GOT3 (cell line): Measurements from ENCODE around the gene TMEM163.
"Not testable (repeated sequence)": the region's sequence is repeated elsewhere in the genome, so short reads cannot be mapped to it uniquely, and the experiment has no call there.

Source experiments
- DNase-seq: peaks from one replicate; lab custom pipeline; 2025; ENCODE audit warnings: mixed read lengths; lab: John Stamatoyannopoulos, UW

Gene TMEM163

DNA sequence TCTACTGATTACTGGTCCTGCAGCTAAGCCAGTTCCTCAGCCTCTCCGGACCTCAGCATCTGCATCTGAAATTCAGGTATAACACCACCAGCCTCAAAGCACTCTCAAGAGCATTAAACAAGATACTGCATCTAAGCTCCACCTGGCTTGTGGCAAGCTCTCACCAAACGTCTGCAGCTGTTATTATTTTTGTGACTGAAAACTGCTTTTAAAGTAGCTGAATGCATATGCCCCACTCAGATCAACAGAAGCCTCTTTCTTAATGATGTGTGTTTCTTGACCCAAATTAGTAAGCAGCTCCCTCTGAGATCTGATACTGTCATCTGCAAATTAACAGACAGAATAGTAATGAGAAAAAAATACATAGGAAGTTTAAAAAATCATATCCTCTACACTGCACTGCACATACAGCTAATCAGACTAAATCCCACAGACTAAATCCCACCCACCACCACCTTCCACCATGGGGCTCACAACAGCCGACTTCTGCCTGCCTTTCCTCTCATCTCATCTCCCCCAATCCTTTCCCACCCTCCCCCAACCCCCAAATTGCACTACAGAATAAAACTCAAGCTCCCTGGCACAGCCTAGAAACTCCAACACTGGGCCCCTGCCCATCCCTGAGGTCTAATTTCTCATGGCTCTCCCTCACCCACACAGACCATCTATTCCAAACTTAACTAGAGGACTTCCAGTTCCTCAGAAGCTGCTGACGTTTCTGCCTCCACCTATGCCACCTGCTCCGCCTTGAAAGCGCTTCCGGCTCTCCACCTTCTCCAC, 52.9 kb downstream of the TMEM163 start:
- no peak for DNase-seq

DNA sequence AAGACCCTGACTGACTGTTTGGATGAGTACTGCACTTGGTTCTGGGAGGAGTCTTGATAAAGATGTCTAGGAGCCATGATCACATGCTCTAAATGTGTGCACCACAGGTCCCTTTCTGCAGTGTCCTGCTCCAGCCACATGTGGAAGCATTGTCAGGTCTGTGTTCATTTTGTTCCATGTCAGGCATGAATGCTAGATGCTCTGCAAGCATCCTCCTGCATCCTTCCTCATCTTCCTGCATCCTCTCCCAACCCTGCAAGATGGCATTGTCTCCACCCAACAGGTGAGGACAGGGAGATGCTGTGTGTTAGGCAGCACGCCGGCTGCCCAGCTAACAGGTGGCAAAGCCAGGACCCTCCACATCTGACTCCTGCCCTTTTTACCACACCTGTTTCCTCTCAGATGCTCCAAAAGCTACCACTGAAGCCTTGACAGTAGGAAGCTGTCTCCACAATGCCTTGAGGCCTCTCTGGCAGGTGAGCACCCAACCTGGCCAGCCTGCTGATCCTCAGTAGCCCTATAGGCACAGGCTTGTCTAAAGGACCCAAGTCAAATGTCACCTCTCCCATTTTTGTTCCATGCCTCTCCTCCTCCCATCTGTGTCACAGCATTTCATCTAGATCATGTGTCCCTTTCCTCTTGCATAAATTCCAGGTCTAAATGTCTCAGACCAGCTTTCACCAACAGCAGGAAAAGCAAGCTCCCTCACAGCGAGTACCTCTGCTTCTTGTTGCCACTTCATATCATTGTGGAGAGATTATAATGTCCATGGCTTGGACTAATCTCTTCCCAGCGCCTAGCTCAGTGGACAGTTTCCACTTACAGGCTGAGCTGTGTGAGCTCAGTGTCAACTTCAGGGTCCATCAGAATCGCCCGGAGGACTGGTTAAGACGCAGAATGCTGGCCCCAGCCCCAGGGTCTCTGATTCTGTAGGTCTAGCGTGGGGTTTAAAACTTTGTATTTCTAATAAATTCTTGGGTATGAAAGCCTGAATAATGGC, 55.0 kb downstream of the TMEM163 start:
- DNase-seq = no peak

DNA sequence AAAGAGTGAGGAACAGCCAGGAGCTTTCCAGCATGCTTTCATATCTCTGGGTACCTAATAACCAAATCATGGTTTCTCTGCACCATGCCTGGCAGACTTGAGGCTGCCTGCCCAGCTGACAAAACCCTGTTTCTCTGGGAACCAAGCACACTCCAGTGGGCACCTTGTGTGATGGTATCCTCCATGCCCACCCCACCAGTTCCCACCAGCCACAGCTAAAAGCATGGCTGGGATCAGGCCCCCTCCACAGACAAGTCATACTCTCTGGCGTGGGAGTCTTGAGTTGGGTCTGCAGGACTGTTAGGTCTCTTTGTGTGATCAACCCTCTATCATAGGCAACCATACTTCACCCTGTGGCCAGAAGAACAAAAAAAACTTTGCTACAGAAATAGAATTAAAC, 56.0 kb downstream of the TMEM163 start:
- DNase-seq = no peak

DNA sequence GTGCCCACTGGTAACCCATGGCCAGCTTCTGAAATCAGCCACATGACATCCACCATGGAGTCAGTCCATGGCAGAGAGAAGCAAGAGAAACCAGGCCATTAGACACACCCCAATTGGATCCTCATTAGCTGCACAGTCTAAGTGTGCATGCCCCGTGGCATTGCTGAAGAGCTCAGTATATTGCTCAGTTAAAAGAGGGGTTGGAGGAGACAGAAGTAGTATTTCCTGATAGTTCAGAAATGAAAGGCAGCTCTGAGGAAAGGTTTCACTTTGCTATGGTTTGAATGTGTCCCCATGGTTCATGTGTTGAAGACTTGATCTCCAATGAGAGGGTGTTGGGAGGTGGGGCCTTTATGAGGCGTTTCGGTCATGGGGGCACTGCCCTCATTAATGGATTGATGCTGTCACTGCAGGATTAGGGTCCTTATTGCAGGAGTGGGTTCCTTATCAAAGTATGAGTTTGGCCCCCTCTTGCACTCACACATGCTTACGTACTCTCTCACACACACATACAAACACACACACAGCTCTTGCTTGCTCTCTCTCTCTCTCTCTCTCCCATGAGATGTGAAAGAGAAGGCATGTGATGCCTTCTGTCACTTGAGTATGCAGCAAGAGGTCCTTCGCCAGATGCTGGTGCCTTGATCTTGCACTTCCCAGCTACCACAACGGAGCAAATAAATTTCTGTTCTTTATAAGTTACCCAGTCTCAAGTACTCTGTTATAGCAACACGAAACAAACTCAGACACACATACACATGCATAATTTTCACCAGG, 58.0 kb downstream of the TMEM163 start:
- no peak for DNase-seq

DNA sequence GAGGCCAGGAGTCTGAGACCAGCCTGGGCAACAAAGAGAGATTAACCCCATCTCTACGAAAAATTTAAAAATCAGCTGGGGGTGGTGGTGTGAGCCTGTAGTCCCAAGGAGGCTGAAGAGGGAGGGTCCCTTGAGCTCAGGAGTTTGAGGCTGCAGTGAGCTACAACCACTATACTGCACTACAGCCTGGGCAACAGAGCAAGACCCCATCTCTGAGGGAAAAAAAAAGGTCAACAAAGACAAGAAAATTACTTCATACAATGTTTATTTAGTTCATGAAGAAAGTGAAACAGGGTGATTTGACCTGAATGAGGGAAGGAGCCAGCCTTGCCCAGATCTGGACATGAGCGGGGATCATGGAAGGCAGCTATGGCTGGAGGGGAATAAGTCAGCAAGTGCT, 59.1 kb downstream of the TMEM163 start:
- DNase-seq = no peak

DNA sequence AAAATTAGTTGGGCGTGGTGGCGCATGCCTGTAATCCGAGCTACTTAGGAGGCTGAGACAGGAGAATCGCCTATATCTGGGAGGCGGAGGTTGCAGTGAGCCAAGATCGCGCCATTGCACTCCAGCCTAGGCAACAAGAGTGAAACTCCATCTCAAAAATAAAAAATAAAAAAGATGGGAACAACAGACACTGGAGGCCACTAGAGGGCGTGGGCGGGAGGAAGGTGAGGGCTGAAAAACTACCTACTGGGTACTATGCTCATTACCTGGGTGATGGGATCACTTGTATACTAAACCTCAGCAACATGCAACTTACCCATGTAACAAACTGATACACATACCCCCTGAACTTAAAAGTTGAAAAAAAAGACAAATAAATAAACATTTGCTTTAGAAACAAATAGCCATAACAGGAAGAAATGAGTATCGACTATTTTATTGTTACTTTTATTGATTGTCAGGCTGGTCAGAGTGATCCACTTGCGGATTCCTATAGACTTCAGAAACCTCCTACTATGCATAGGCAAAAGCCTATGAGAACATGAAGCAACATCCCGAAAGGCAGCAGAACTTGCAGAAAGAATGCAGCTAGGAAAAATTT, 61.0 kb downstream of the TMEM163 start:
- no peak for DNase-seq

DNA sequence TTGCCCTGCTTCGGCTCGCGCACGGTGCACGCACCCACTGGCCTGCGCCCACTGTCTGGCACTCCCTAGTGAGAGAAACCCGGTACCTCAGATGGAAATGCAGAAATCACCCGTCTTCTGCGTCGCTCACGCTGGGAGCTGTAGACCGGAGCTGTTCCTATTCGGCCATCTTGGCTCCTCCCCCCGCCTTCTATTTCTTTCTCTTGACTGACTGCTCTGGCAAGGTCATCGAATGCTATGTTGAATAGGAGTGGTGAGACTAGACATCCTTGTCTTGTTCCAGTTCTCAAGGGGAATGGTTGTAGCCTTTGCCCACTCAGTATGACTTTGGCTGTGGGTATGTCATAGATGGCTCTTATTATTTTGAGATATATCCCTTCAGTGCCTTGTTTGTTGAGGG, 62.4 kb downstream of the TMEM163 start:
- DNase-seq = not testable (repeated sequence)

DNA sequence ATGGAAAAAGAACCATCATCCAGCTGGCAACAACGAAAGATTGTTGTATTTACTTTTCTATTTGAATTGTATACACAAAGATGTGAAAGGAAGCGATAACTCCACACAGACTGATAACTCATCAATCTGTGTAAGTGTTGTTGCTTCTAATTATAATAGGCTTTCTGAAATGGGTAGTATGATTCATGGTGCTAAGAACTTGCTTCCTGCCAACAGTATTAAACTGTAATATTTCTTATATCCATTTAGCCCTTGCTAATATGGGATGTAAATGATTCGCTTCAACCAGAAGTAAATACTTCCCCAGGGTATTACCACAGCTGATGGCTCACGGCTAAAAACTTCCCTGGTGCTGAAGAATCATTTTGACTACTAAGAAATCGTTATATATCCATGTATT, 70.2 kb downstream of the TMEM163 start:
- no peak for DNase-seq

DNA sequence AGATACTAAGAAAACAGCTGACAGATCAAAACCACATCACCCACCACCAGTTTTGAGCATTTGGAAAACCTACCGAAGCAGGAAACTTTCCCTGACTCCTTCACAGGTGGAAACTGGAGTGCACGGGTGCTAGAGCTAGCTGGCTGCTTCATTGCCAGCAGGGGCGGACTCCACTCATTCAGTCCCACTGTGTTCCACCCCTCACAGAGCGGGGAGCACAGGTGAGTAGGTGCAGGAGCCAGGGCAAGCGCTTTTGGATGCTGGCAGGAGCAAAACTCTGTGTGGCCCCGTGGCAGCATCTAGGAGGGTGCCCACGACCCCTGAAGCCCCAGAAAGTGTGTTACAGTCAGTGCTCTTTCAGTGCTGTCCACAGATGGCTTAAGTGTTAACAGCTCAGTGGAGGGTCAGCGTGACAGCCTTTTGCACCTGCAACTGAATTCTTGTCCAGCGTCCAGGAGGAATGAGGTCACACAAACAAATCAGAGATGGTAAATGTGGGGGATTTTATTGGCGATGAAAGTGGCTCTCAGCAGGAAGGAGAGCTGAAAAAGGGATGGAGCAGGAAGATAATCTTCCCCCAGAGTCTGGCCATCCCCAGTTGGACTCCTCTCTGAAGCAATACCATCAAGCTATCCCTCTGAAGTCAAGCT, 71.1 kb downstream of the TMEM163 start:
- no peak for DNase-seq

DNA sequence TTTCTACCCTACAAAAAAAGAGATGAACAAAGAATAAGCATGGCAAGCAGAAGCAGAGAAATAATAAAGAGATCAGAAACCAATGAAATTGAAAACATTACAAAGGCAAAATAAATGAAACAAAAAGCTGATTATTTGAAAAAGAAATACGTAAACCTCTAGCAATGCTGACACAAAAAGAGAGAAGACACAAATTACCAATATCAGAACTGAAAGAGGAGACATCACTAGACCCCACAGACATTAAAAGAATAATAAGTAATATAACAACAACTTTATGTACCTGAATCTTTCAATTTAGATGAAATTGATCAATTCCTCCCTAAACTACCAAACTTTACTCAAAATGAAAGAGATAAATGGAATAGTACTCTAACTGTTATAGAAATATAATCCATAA, 75.9 kb downstream of the TMEM163 start:
- DNase-seq = no peak

DNA sequence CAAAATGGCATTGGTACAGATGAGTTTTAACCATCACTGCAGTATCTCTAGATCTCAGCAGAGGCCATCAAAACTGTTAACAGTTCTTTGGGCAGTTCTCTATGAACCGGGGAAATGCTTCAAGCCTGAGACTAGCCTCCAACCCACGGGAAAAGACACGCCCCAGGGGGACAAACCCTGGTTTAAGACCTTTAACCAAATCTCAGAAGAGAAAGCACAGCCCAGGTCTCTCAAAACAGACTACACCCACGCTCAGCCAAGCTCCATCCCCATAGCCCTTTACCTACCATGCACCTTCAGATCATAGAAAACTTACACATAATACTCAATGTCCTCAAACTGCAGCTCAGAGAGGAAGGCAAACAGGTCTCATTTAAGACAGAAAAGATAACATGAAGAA, 78.3 kb downstream of the TMEM163 start:
- no peak for DNase-seq

DNA sequence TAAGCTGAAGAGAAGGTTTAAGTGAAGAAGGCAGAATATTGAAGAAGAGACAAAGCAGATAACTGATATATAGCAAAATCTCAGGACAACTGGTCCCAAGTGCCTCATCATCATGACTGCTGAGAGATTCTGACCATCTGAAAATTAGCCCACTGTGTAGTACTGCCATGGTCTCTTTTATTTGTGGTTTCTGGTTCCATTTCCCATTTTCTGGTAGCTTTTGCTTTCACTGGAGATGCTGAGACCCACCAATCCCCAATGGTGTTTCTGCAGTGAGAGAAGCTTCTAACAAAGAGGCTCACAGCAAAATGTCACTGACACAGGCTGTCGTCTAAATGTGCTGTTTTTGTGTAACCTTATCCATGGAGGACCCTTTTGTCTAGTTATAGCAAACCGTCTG, 79.5 kb downstream of the TMEM163 start:
- no peak for DNase-seq

DNA sequence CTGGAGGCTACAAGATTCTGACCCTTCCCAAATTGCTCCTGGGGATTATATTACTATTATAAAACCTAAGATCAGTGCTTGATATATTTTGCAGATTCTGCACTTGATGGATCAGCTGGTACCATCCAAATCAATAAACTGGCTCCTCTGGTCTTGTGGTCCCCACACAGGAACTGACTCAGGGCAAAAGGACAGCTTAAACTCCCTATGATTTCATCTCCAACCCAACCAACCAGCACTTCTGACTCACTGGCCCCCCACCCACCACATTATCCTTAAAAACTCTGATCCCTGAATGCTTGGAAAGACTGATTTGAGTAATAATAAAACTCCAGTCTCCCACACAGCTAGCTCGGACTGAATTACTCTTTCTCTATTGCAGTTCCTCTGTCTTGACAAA, 82.1 kb downstream of the TMEM163 start:
- no peak for DNase-seq

DNA sequence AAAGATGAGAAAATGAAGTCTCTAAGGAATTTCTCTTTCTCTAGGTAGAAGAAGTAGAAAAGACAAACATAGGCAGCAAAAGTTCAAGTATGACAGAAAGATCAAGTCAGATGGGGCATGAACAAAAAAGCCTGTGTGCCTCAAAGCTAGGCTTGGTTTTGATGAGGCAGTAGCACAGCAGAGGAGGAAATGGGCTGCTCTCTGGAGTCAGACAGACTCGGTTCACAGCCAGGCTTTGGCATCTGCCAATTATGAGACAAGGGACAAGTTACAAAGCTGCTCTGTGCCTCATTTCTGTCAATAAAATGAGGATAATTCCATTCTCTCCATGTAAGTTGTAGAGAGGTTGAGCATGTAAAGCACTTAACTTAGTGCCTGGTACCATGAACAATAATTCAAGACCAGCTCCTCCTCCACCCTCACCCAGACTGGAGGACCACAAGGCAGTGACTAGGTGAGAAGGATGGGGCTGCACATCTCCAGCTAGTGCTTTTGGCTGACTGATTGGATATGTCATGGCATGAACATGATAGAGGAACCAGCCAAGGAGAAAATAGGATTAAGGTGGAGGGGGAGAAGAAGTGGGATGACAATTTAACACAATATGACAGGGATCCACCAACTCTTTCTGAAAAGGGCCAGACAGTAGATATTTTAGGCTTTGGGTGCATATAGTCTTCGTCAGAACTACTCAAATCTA, 84.6 kb downstream of the TMEM163 start:
- no peak for DNase-seq

DNA sequence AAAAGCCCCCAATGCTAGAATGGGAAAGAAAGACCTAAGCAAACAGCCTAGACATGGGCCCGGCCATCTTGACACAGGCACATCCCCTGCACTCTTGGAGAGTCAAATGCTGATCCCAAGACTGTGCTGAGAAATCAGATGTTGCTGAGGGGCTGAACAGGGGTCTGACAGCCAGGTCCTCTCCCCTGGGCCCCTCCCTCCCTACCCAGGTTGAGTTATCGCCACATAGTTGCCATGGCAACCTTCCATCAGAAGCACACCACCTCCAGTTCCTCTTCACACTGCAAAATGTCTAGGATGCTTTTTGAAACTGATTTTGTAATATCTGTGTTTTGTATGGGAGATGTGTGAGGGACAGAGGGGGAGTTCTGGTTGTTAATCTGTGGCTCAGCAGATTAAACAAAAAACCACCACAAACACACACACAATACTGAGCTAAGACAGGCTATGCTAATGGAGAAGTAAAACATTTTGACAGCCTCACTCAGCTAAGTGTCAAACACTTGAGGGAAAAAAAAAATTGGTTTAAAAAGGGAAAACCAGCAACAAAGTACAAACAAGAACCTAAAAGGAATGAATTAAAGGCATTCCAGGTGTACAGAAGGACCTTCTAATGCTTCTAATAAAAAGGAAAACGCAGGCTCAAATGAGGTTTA, 88.2 kb downstream of the TMEM163 start:
- DNase-seq = no peak

DNA sequence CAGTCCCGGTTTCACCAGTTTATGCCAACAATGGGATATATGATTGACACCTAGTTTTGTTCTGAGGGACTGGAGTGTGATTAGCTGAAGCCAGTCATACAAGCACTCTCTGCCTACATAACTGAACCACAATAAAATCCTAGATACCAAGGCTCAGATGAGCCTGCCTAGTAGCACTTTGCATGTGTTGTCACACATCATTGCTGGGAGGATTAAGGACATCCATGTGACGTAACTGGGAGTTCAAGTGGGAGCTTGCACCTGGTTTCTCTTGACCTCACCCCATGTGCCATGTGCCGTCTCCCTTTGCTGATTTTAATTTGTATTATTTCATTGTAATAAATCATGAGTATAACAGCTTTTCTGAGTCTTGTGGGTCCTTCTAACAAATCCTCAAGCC, 90.3 kb downstream of the TMEM163 start:
- no peak for DNase-seq

DNA sequence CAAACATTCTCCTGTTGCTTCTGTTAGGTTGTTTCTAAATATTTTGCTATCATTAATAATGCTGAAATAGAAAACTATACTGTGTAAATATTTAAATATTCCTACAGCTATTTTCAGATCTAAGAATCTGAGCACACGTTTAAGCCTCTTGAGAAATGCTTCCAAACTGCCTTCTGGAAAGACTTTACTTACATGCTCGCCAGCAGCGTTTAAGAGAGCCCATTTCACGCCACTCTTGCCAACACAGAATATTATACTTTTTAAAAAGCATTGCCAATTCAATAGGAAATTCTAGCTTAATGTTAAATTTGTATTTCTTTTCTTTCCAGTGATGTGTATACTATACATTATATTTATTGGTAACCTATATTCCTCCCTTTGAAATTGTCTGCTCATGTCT, 92.0 kb downstream of the TMEM163 start:
- DNase-seq = no peak

DNA sequence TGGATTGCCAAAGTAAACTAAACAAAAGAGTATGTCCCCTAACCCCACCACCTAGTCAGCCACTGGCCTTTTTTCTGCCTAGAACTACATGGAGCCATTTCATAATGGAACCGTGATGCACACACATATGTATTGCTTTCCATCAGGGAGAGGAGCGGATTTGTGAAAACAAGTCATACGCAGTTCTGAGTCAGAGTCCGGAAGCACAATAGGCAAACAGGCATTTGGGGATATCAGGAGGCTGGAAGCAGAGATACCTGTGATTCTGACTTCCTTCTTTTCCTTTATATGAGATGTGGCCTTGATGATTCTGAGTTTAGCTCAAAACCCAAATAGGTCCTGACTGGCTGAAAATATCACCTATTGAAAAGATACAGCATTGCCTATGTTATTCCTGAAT, 93.5 kb downstream of the TMEM163 start:
- DNase-seq = no peak

DNA sequence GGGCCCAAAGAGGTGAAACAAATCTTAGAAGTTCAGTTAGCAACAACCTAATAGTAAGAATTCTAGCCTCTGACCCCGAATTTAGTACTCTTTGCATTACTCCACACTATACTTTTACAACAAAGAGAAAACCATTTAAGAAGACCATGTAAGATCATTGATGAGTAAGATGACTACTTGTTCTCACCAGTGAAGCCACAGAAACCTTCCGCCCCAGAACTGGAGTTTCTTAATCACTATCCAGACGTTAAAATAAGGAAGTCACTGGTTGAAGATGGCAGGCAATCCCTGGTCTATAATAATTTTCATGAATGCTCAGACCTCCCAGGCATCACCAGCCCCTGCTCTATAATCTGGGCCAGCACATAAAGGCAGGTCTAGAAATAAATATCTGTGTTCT, 95.0 kb downstream of the TMEM163 start:
- DNase-seq = no peak

DNA sequence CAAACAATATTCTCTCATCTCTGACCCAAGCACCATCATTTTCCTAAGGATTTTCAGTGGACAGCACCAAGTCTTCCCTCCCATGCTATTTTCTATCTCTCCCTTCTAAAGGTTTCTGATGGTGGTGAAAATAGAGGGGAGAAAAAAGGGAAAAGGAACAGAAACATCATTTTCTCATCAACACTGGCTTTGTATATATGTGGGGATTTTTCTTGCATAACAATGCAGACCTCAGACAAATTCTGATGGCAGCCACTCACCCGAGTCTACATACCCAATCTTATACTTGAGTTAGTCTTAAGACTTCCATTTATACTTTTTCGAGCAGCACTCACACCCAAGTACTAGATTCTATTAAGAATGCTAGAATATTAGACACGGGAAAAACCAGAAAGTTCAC, 95.8 kb downstream of the TMEM163 start:
- DNase-seq = no peak
